ENCODE results near the gene SND1.

The SND1 gene

DNA sequence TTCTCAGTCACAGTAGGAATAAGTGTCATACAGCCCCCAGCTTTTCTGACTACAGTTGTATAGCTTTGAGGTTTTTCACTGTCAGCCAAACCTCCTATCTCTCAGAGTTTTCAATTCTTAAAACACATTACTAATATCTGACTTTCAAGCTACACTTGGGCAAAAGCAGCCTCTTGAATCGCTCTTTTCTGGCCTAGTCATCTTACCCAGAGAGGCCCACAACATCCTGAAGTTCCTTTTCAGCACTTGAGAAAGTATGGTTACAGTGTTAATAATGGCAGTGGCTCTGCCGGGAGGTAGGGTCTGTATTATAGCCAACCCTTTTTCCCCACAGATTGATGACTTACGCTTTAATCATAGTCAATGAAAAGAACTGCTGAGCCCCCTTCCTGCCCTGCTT lies 198.2 kb downstream of the SND1 start:
- Mint-ChIP-seq H3K4me3 (no peak overlapping the region), H3K36me3 (peaks cover 27% of the 10 kb centered on the region), H3K27me3 (peaks cover 6% of the 10 kb centered on the region), H3K4me1 (no peaks in the 10 kb centered on the region), H3K27ac (no peak overlapping the region), H3K9me3 (no peaks in the 10 kb centered on the region)
- DNase-seq, result no peak
- CTCF ChIA-PET, result no interaction called here

DNA sequence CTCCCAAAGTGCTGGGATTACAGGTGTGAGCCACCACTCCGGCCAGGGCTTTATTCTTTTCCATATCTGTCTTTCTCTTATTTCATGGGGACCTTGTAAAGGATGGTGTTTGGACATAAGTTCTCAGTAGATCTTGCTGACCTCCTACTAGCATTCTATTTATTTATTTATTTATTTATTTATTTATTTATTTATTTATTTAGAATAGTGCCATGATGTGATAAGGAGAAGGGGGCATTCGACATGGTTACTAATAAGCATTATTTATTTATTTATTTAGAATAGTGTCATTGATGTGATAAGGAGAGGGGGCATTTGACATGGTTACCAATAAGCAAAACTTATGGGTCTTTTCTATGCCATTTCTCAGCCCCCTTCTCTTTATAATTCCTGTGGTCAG lies 202.4 kb downstream of the SND1 start:
- peaks cover 29% of the 10 kb centered on the region for H3K4me1 Mint-ChIP-seq
- H3K27ac Mint-ChIP-seq, result no peak overlapping the region
- DNase-seq, result no peak
- CTCF ChIA-PET, result interaction anchor here (1.2 kb wide), 1 partner anchor 10 kb away, joined by 3 read pairs; no protein-coding TSS in a partner anchor
- H3K36me3 Mint-ChIP-seq, result peaks cover 23% of the 10 kb centered on the region
- no peak overlapping the region for H3K4me3 Mint-ChIP-seq
- H3K9me3 Mint-ChIP-seq, result no peaks in the 10 kb centered on the region
- H3K27me3 Mint-ChIP-seq, result peaks cover 18% of the 10 kb centered on the region

DNA sequence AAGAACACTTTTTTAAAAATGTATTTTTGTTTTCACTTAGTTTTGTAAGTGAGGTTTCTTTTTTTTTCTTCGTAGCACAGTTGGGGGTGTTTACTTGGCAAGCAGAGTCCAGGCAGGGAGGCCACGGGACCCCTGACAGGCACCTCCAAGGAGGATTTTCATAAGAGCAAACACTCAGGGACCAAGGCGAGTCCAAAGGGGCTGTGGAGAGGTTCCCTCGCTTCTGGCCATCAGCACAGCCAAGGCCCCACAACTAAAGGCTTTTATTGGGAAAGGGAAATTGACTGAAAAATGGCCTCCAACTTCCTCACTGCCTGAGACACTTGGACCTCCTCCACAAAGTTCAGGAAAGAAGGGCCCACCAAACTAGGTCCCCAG lies 205.5 kb downstream of the SND1 start:
- Mint-ChIP-seq H3K27ac (no peak overlapping the region), H3K4me1 (peaks cover 40% of the 10 kb centered on the region)
- CTCF ChIA-PET, result no interaction called here

DNA sequence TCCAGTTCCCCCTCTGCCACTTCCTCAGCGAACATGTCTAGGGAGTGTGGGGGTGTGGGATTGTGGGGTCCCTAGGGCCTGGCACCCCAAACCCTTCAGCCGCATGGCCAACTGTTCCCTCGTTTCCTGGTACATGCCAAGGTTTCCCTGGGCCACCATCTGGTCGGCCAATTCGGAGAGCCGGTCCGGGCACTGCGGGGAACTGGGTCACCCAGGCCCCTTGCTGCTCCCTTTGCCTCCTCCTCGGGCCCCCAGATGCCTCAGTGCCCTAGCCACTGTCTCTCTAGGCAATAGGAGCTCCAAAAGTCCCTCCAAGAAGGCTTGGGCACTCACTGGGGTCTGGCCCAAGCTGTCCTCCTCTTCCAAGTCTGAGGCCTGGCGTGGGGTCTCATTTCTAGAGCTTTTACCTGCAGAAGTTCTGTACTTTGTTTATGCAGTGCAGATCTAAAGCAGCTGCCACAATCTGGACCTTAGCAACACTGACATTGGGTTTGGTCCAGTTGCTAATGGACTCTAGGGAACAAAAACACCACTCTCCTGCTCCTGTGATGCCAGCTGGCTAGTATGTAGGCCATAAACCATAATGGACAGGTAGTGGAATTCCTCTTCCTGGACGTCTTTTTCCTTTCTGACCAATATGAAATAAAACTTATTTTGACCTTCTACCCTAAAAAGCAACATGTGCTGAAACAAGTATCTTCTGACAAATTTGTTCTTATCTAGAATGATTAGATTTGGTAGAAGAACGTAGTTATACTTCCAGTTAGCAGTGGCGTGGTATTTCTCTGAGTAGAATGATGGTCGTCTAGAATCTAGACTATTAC lies 206.3 kb downstream of the SND1 start:
- Mint-ChIP-seq H3K4me3 (no peak overlapping the region), H3K36me3 (peaks cover 13% of the 10 kb centered on the region), H3K9me3 (no peaks in the 10 kb centered on the region), H3K4me1 (peaks cover 40% of the 10 kb centered on the region), H3K27ac (no peak overlapping the region), H3K27me3 (peaks cover 18% of the 10 kb centered on the region)
- CTCF ChIA-PET, result no interaction called here
- DNase-seq, result no peak

More for the DNA sequence above, 205.5 kb downstream of the SND1 start:
- Mint-ChIP-seq H3K27me3 (peaks cover 18% of the 10 kb centered on the region), H3K36me3 (peaks cover 15% of the 10 kb centered on the region), H3K4me3 (no peak overlapping the region), H3K9me3 (no peaks in the 10 kb centered on the region)
- DNase-seq, result no peak

DNA sequence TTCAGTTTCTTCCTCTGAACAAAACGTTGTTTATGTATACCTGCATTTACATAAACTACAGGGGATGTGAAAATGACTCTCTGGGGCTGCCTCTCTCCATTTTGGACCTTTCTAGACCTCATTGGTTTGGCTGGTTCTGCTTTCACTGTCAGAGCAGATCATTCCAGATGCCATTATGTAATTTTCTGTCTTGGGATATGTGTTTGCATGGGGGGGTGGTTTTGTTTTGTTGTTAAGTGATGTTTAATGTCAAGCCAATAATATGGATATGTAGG lies 206.9 kb downstream of the SND1 start:
- CTCF ChIA-PET, result no interaction called here
- Mint-ChIP-seq H3K4me3 (no peak overlapping the region), H3K36me3 (peaks cover 13% of the 10 kb centered on the region), H3K27me3 (peaks cover 17% of the 10 kb centered on the region), H3K9me3 (no peaks in the 10 kb centered on the region), H3K4me1 (peaks cover 40% of the 10 kb centered on the region), H3K27ac (no peak overlapping the region)
- no peak for DNase-seq

DNA sequence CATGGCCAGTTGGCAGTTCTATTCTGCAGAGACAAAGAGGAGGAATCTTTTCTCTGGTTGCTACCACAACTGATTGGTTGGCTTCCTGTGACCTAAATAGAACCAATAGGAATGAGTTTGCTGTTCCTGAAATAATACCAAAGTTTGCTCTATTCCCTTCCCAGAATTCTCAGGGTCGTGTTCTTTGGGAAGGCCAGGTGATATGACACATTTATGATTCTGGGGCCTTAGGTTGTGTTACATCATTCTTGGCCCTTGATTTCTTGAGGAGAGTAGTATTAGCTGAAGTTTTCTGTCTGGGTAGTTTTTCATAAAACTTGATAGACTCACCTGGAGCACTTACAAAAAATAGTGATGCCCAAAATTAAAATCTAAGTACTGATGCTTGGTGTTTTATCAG lies 207.3 kb downstream of the SND1 start:
- no peak overlapping the region for H3K4me3 Mint-ChIP-seq
- peaks cover 40% of the 10 kb centered on the region for H3K4me1 Mint-ChIP-seq
- DNase-seq, result no peak
- H3K27me3 Mint-ChIP-seq, result peaks cover 12% of the 10 kb centered on the region
- no peak overlapping the region for H3K27ac Mint-ChIP-seq
- CTCF ChIA-PET, result no interaction called here
- H3K36me3 Mint-ChIP-seq, result peaks cover 14% of the 10 kb centered on the region
- no peaks in the 10 kb centered on the region for H3K9me3 Mint-ChIP-seq

DNA sequence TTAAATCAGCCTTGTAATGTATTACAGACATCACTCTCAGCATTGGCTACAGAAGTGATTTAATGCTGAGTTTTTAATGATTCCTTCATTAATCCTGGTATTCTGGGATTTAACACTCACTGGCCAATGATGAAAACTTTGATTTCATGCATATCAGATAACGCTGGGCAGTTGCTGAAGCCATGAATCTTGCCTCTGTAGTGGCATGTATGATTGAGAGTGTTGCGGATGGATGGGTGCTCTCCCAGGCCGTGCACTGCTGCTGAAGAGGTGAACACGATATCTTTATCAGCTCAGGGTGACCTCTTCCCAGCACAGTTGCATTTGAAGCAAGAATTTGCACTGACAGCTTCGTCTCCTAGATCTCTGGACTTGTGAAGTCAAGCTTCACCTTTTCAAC lies 210.5 kb downstream of the SND1 start:
- Mint-ChIP-seq H3K4me1 (peaks cover 29% of the 10 kb centered on the region), H3K9me3 (no peaks in the 10 kb centered on the region), H3K27me3 (peaks cover 8% of the 10 kb centered on the region), H3K4me3 (no peak overlapping the region), H3K27ac (no peak overlapping the region), H3K36me3 (peaks cover 14% of the 10 kb centered on the region)
- DNase-seq, result no peak
- CTCF ChIA-PET, result no interaction called here

DNA sequence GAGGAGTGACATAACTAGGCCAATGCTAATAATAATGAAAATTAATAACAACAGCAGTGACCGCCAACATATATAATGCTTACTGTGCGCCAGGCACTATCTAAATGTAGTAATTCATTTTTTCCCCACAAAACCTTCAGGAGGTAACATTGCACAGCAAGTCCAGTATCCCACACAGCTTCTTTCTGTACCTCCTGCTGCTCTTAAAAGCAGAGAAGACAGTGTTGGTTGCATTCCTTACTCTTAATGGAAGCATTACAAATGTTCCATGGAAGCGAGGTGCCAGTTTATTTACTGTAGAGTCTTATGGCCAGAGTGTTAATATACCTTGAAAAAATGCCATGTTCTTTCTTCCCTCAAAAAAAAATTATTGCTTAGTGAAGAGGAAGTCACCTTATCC lies 211.1 kb downstream of the SND1 start:
- Mint-ChIP-seq H3K9me3 (no peaks in the 10 kb centered on the region), H3K4me3 (no peak overlapping the region), H3K27me3 (peaks cover 3% of the 10 kb centered on the region), H3K4me1 (peaks cover 24% of the 10 kb centered on the region), H3K36me3 (peaks cover 17% of the 10 kb centered on the region), H3K27ac (no peak overlapping the region)
- CTCF ChIA-PET, result no interaction called here
- DNase-seq, result no peak

DNA sequence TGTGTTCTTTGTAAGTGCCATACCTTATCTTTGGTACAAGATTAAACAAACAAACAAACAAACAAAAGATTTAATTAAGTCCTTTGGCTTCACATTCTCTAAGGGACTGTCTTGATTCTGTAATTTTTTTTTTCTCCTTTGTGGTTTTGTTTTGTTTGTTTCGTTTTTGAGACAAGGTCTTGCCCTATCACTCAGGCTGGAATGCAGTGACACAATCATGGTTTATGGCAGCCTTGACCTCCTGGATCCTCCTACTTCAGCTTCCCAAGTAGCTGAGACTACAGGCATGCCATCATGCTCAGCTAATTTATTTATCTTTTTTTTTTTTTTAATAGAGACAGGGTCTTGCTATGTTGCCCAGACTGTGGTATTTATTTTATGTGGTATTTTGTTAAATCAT lies 213.5 kb downstream of the SND1 start:
- H3K36me3 Mint-ChIP-seq, result peaks cover 16% of the 10 kb centered on the region
- no peak overlapping the region for H3K4me3 Mint-ChIP-seq
- DNase-seq, result no peak
- H3K9me3 Mint-ChIP-seq, result no peaks in the 10 kb centered on the region
- no peaks in the 10 kb centered on the region for H3K27me3 Mint-ChIP-seq
- H3K4me1 Mint-ChIP-seq, result peaks cover 6% of the 10 kb centered on the region
- CTCF ChIA-PET, result no interaction called here
- H3K27ac Mint-ChIP-seq, result no peak overlapping the region

DNA sequence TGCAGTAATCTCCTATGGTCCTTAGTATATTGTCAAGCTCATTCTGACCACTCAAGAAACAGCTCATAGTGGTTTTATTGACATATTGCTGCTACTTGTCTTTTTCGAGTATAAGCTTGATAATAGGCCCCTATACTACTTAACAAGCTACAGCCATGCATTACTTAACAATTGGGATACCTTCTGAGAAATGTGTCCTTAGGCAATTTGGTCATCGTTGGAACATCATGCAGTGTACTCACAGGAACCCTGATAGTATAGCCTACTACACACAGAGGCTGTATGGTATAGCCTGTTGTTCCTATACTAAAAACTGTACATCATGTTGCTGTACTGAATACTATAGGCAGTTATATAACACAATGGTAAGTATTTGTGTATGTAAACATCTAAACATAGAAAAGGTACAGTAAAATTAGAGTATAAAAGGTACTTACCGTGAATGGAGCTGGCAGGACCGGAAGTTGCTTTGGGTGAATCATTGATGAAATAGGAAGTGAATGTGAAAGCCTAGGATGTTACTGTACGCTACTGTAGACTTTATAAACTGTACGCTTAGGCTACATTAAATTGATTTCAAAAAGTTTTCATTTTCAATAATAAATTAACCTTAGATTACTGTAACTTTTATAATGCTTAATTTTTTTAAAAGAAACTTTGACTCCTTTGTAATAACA lies 218.4 kb downstream of the SND1 start:
- peaks cover 2% of the 10 kb centered on the region for H3K4me1 Mint-ChIP-seq
- H3K36me3 Mint-ChIP-seq, result peaks cover 19% of the 10 kb centered on the region
- no peaks in the 10 kb centered on the region for H3K27me3 Mint-ChIP-seq
- no peak overlapping the region for H3K27ac Mint-ChIP-seq
- no peaks in the 10 kb centered on the region for H3K9me3 Mint-ChIP-seq
- no peak overlapping the region for H3K4me3 Mint-ChIP-seq
- CTCF ChIA-PET, result no interaction called here
- no peak for DNase-seq

DNA sequence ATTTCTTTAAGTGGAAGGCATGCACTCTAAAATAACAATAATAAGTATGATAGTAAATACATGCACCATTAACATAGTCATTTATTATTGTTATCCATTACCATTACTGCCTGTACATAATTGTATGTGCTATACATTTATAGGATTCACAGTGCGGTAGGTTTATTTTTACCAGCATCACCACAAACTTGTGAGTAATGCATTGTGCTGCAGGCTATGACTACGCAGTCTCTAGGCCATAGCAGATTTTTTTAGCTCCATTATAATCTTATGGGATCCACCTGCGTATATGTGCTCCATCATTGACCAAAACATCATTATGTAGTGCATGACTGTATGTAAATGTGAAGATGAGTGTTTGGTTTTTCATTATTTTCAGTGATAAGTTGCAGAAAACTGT lies 219.2 kb downstream of the SND1 start:
- no peak overlapping the region for H3K27ac Mint-ChIP-seq
- DNase-seq, result no peak
- CTCF ChIA-PET, result no interaction called here
- H3K36me3 Mint-ChIP-seq, result peaks cover 17% of the 10 kb centered on the region
- no peaks in the 10 kb centered on the region for H3K9me3 Mint-ChIP-seq
- H3K4me3 Mint-ChIP-seq, result no peak overlapping the region
- H3K27me3 Mint-ChIP-seq, result no peaks in the 10 kb centered on the region
- no peaks in the 10 kb centered on the region for H3K4me1 Mint-ChIP-seq

DNA sequence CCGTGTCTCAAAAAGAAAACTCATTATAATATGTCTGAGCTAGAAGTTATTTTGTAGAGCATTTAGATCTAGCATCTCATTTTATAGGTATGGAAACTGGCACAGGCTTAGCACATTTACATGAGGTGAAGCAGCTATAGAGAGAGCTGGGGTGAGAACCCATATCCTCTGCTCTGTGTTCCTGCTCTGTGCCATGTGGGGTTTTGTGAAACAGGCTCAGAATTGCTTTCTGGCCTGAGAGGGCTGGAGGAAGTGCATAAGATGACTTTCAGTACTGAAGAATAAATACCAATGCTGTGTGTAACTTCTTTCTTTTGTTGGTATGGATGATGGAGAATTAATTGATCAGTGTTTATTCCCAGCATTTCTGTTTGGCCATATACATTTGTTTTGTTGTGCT lies 220.1 kb downstream of the SND1 start:
- Mint-ChIP-seq H3K27ac (no peak overlapping the region), H3K4me3 (no peak overlapping the region)
- CTCF ChIA-PET, result no interaction called here

DNA sequence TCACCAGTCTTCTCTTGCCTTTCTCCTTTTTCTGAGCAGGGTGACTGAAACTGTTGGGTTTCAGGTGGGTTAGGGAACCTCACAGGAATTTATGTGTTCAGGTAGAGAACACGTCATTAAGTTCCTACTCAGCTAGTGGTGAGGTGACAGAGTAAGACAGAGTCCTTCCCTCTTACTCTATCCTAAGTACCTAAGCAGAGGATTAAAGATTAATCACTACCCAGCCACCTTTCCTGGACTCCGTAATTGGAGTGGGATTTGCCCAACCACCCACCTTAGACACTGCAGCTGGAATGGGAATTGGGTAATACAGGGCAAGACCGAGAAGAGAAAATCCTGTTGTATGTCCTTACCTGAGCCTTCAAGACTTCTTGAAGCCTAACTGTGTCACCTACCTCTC lies 221.2 kb downstream of the SND1 start:
- H3K27me3 Mint-ChIP-seq, result no peaks in the 10 kb centered on the region
- no peak overlapping the region for H3K4me3 Mint-ChIP-seq
- H3K4me1 Mint-ChIP-seq, result no peaks in the 10 kb centered on the region
- no peaks in the 10 kb centered on the region for H3K9me3 Mint-ChIP-seq
- H3K27ac Mint-ChIP-seq, result no peak overlapping the region
- CTCF ChIA-PET, result no interaction called here
- peaks cover 9% of the 10 kb centered on the region for H3K36me3 Mint-ChIP-seq
- no peak for DNase-seq

More for the DNA sequence above, 220.1 kb downstream of the SND1 start:
- DNase-seq, result no peak
- H3K4me1 Mint-ChIP-seq, result no peaks in the 10 kb centered on the region
- H3K36me3 Mint-ChIP-seq, result peaks cover 13% of the 10 kb centered on the region
- H3K27me3 Mint-ChIP-seq, result no peaks in the 10 kb centered on the region
- no peaks in the 10 kb centered on the region for H3K9me3 Mint-ChIP-seq

DNA sequence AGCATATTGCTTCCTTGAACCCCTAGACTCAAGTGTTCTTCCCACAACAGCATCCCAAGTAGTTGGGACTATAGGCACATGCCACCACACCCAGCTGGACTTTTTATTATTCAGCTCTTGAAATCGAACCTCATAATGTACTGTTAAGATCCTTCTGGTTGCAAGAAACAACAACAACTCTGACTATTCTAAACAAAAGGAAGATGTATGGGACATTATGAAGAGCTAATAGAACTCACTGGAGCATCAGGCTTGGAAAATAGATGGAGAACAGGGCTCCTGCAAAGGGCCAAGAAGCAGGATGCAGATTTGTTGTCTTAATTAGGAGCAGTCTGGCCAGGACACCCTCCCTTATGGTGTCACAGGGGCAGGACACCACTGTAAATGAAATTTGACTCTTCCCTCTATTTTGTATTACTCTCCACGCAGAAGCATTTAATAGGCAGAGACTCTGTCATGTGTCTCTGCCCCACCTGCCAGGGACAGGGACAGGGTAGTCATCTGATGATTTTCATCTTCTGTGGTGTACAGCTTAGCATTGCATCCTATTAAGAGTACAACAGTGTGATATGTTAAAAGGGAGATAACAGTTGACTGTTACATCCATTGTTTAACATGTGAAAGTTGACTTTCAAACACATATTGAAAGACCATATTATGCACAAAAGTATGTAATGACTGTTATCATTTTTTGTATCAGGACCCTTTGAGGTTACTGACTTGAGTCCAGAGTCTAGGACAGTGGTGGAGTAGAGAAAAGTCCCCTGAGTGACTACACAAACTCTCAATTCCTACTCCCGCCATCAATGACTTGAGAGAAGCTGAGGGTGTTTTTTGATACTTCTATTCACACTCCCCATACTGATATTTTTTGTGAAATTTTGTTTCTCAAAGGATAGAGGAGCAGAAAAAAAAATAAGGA lies 222.0 kb downstream of the SND1 start:
- Mint-ChIP-seq H3K36me3 (peaks cover 5% of the 10 kb centered on the region), H3K4me1 (no peaks in the 10 kb centered on the region), H3K9me3 (no peaks in the 10 kb centered on the region), H3K4me3 (no peak overlapping the region), H3K27me3 (no peaks in the 10 kb centered on the region), H3K27ac (no peak overlapping the region)
- CTCF ChIA-PET, result no interaction called here
- no peak for DNase-seq

All from activated naive CD4-positive, alpha-beta T cell treated with anti-CD3 and anti-CD28 coated beads, Interleukin-2, amount 10 ng/mL, durations not matched to agents 7 days and 5 days (primary cell).